ENCODE measurements around the gene OPRPN. TPM values are rescaled to one million over a fixed set of nuclear protein-coding genes. Genes with fewer than 3 reads are reported as not detected.

Gene OPRPN
- total RNA-seq, 1 experiment from 2014 or later = not detected

DNA sequence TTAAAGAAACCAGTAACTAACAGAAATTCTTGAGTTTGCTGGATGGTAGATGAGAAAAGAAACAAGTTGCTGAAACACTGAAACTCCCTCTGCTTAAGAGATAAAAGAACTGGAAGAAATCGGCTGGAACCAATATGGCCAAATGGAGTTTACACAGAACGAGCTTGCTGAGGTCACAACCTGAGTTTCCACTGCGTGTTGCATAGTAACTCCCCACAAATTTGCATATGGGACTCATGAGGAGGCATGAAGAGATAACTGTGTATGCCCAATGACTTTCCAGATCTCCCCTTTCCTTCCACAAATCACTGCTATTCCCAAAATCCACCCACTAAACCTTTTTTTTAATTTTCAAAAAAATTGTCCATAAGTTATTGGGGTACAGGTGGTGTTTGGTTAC is 25.0 kb upstream of the OPRPN start:
- Histone ChIP-seq H3K79me2 (ENCODE audit: low read length) (no peaks in the 10 kb centered on the region), H2AFZ (ENCODE audit: low read length) (no peak overlapping the region), H3K36me3 (ENCODE audit: insufficient read depth, low read length) (no peaks in the 10 kb centered on the region), H3K27me3 (ENCODE audit: low read length) (no peaks in the 10 kb centered on the region), H3K9me3 (ENCODE audit: low read length) (no peaks in the 10 kb centered on the region), H3K9ac (ENCODE audit: low read length) (no peak overlapping the region), H3K4me1 (ENCODE audit: low read length) (no peaks in the 10 kb centered on the region), H3K4me3 (ENCODE audit: low read length) (no peak overlapping the region), H3K27ac (ENCODE audit: low read length) (no peak overlapping the region), H3K4me2 (ENCODE audit: low read depth, low read length, poor library complexity, severe bottlenecking) (no peak overlapping the region), H4K20me1 (ENCODE audit: insufficient read depth, low read depth, low read length) (no peaks in the 10 kb centered on the region), H3K9me2 (replicated peaks; ENCODE audit: insufficient read depth, low read length) (no peaks in the 10 kb centered on the region)
- DNase-seq = no peak

DNA sequence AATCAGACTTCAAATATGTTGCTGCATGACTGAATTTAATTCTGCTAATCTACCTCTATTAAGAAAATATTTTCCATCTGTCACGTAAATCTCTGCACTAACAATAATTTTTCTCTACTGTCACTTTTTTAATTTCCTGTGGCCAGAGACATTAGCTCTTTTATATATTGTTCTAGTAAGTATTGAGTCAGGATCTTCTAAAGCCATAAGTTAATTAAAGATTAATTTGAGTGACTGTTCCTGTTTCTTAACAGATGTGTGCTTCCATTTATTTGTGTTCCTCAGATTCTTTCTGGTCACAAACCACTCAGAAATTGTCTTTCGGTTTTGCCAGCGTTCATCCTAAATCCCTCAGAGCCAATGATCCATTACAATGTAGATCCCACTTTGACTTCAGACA is 17.2 kb upstream of the OPRPN start:
- Histone ChIP-seq H3K4me1 (ENCODE audit: low read length) (no peaks in the 10 kb centered on the region), H3K4me2 (ENCODE audit: low read depth, low read length, poor library complexity, severe bottlenecking) (no peak overlapping the region), H3K4me3 (ENCODE audit: low read length) (no peak overlapping the region), H3K36me3 (ENCODE audit: insufficient read depth, low read length) (no peaks in the 10 kb centered on the region), H3K27ac (ENCODE audit: low read length) (no peak overlapping the region), H4K20me1 (ENCODE audit: insufficient read depth, low read depth, low read length) (no peaks in the 10 kb centered on the region), H3K27me3 (ENCODE audit: low read length) (no peaks in the 10 kb centered on the region), H3K9ac (ENCODE audit: low read length) (no peak overlapping the region), H3K79me2 (ENCODE audit: low read length) (no peaks in the 10 kb centered on the region), H3K9me3 (ENCODE audit: low read length) (no peaks in the 10 kb centered on the region), H2AFZ (ENCODE audit: low read length) (no peak overlapping the region), H3K9me2 (replicated peaks; ENCODE audit: insufficient read depth, low read length) (no peaks in the 10 kb centered on the region)
- no peak for DNase-seq

- Histone ChIP-seq H3K79me2 (ENCODE audit: low read length) (no peaks in the 10 kb centered on the region), H3K9me2 (replicated peaks; ENCODE audit: insufficient read depth, low read length) (no peaks in the 10 kb centered on the region), H3K27ac (ENCODE audit: low read length) (no peak within 1 kb of the TSS), H3K27me3 (ENCODE audit: low read length) (no peaks in the 10 kb centered on the region), H3K9ac (ENCODE audit: low read length) (no peak within 1 kb of the TSS), H3K4me2 (ENCODE audit: low read depth, low read length, poor library complexity, severe bottlenecking) (no peak within 1 kb of the TSS), H3K36me3 (ENCODE audit: insufficient read depth, low read length) (no peaks in the 10 kb centered on the region), H3K4me1 (ENCODE audit: low read length) (no peaks in the 10 kb centered on the region), H3K9me3 (ENCODE audit: low read length) (no peaks in the 10 kb centered on the region), H2AFZ (ENCODE audit: low read length) (no peak within 1 kb of the TSS), H4K20me1 (ENCODE audit: insufficient read depth, low read depth, low read length) (no peaks in the 10 kb centered on the region), H3K4me3 (ENCODE audit: low read length) (no peak within 1 kb of the TSS)
- no peak for DNase-seq
Observed at GRCh38 chr4:70382691-70383181, 15.0 kb upstream of the OPRPN start, which contains the start of gene SMR3B. Gene SMR3B (plus strand): TSS chr4:70383131. CDS start chr4:70384511, 1,380 bp downstream.

DNA sequence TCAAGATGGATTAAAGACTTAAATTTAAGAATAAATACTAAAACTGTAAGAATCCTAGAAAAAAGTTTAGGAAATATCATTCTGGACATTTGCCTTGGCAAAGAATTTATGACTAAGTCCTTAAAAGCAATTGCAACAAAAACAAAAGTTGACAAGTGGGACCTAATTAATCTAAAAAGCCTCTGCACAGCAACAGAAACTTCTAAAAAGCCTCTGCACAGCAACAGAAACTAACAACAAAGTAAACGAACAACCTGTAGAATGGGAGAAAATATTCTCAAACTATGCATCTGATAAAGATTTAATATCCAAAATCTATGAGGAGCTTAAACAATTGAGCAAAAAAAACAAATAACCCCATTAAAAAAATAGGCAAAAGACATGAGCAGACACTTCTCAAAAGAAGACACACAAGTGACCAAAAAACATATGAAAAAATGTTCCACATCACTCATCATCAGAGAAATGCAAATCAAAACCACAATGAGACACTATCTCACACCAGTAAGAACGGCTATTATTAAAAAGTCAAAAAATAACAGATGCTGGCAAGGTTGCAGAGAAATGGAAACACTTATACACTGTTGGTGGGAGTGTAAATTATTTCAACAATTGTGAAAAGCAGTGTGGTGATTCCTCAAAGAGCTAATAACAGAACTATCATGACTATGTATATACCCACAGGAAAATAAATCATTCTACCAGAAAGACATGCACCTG is 5.5 kb upstream of the OPRPN start:
- no peak overlapping the region for H3K9ac ChIP-seq (ENCODE audit: low read length)
- no peaks in the 10 kb centered on the region for H4K20me1 ChIP-seq (ENCODE audit: insufficient read depth, low read depth, low read length)
- no peak for DNase-seq
- no peak overlapping the region for H3K4me3 ChIP-seq (ENCODE audit: low read length)
- H3K27ac ChIP-seq (ENCODE audit: low read length) = no peak overlapping the region
- H3K9me2 ChIP-seq (replicated peaks; ENCODE audit: insufficient read depth, low read length) = no peaks in the 10 kb centered on the region
- H3K4me2 ChIP-seq (ENCODE audit: low read depth, low read length, poor library complexity, severe bottlenecking) = no peak overlapping the region
- no peaks in the 10 kb centered on the region for H3K79me2 ChIP-seq (ENCODE audit: low read length)
- H3K36me3 ChIP-seq (ENCODE audit: insufficient read depth, low read length) = no peaks in the 10 kb centered on the region
- no peak overlapping the region for H2AFZ ChIP-seq (ENCODE audit: low read length)
- no peaks in the 10 kb centered on the region for H3K27me3 ChIP-seq (ENCODE audit: low read length)
- no peaks in the 10 kb centered on the region for H3K9me3 ChIP-seq (ENCODE audit: low read length)
- H3K4me1 ChIP-seq (ENCODE audit: low read length) = peaks cover 7% of the 10 kb centered on the region

DNA sequence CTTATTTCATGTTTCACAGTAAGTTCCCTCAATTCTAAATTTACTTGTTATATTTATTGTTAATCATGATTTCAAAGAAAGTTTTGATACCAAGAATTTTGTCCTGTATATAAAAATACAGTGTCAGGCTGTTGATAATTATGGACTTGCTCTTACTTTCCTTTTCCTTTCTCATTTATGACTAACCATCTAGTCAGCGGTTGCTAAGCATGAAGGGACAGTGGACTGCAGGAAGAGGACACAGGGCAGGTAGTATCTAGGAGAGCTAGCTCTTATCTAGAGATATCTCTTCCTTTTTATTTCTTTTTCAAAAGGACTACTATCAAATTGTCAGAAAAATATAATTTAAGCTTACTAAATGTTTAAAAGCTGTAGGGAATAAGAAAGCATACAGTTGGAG is 1.6 kb downstream of the OPRPN start:
- no peaks in the 10 kb centered on the region for H3K9me3 ChIP-seq (ENCODE audit: low read length)
- no peaks in the 10 kb centered on the region for H3K4me1 ChIP-seq (ENCODE audit: low read length)
- no peak overlapping the region for H3K27ac ChIP-seq (ENCODE audit: low read length)
- no peak overlapping the region for H3K4me3 ChIP-seq (ENCODE audit: low read length)
- no peaks in the 10 kb centered on the region for H4K20me1 ChIP-seq (ENCODE audit: insufficient read depth, low read depth, low read length)
- no peak overlapping the region for H2AFZ ChIP-seq (ENCODE audit: low read length)
- H3K79me2 ChIP-seq (ENCODE audit: low read length) = no peaks in the 10 kb centered on the region
- no peaks in the 10 kb centered on the region for H3K36me3 ChIP-seq (ENCODE audit: insufficient read depth, low read length)
- DNase-seq = no peak
- 0 out of 2 replicates have a peak, but pooled peaks cover 2% of the 10 kb centered on the region for H3K9me2 ChIP-seq (replicated peaks; ENCODE audit: insufficient read depth, low read length)
- no peak overlapping the region for H3K9ac ChIP-seq (ENCODE audit: low read length)
- H3K27me3 ChIP-seq (ENCODE audit: low read length) = no peaks in the 10 kb centered on the region
- no peak overlapping the region for H3K4me2 ChIP-seq (ENCODE audit: low read depth, low read length, poor library complexity, severe bottlenecking)

GRCh38 chr4:70402762-70403161 is 5.0 kb downstream of the OPRPN start:
- H3K4me1 ChIP-seq (ENCODE audit: low read length) = no peaks in the 10 kb centered on the region
- H3K79me2 ChIP-seq (ENCODE audit: low read length) = no peaks in the 10 kb centered on the region
- H3K9me3 ChIP-seq (ENCODE audit: low read length) = no peaks in the 10 kb centered on the region
- no peak overlapping the region for H3K4me2 ChIP-seq (ENCODE audit: low read depth, low read length, poor library complexity, severe bottlenecking)
- H3K36me3 ChIP-seq (ENCODE audit: insufficient read depth, low read length) = no peaks in the 10 kb centered on the region
- DNase-seq = no peak
- no peak overlapping the region for H3K4me3 ChIP-seq (ENCODE audit: low read length)
- 0 out of 2 replicates have a peak, but pooled peaks cover 2% of the 10 kb centered on the region for H3K9me2 ChIP-seq (replicated peaks; ENCODE audit: insufficient read depth, low read length)
- no peaks in the 10 kb centered on the region for H4K20me1 ChIP-seq (ENCODE audit: insufficient read depth, low read depth, low read length)
- H3K9ac ChIP-seq (ENCODE audit: low read length) = no peak overlapping the region
- no peaks in the 10 kb centered on the region for H3K27me3 ChIP-seq (ENCODE audit: low read length)
- no peak overlapping the region for H2AFZ ChIP-seq (ENCODE audit: low read length)
- H3K27ac ChIP-seq (ENCODE audit: low read length) = no peak overlapping the region

GRCh38 chr4:70405765-70406164 is 8.0 kb downstream of the OPRPN start:
- no peak overlapping the region for H3K9ac ChIP-seq (ENCODE audit: low read length)
- no peak overlapping the region for H3K27ac ChIP-seq (ENCODE audit: low read length)
- H2AFZ ChIP-seq (ENCODE audit: low read length) = no peak overlapping the region
- no peaks in the 10 kb centered on the region for H3K27me3 ChIP-seq (ENCODE audit: low read length)
- H3K79me2 ChIP-seq (ENCODE audit: low read length) = no peaks in the 10 kb centered on the region
- H3K4me1 ChIP-seq (ENCODE audit: low read length) = no peaks in the 10 kb centered on the region
- H3K9me2 ChIP-seq (replicated peaks; ENCODE audit: insufficient read depth, low read length) = 0 out of 2 replicates have a peak, but pooled peaks cover under 1% of the 10 kb centered on the region
- no peak for DNase-seq
- no peak overlapping the region for H3K4me2 ChIP-seq (ENCODE audit: low read depth, low read length, poor library complexity, severe bottlenecking)
- no peaks in the 10 kb centered on the region for H3K9me3 ChIP-seq (ENCODE audit: low read length)
- no peaks in the 10 kb centered on the region for H3K36me3 ChIP-seq (ENCODE audit: insufficient read depth, low read length)
- H3K4me3 ChIP-seq (ENCODE audit: low read length) = no peak overlapping the region
- no peaks in the 10 kb centered on the region for H4K20me1 ChIP-seq (ENCODE audit: insufficient read depth, low read depth, low read length)

GRCh38 chr4:70425306-70425705 is 27.6 kb downstream of the OPRPN start:
- Histone ChIP-seq H3K4me3 (ENCODE audit: low read length) (no peak overlapping the region), H3K9me2 (replicated peaks; ENCODE audit: insufficient read depth, low read length) (no peaks in the 10 kb centered on the region), H3K27me3 (ENCODE audit: low read length) (no peaks in the 10 kb centered on the region), H4K20me1 (ENCODE audit: insufficient read depth, low read depth, low read length) (no peaks in the 10 kb centered on the region), H3K4me1 (ENCODE audit: low read length) (no peaks in the 10 kb centered on the region), H2AFZ (ENCODE audit: low read length) (no peak overlapping the region), H3K9ac (ENCODE audit: low read length) (no peak overlapping the region), H3K36me3 (ENCODE audit: insufficient read depth, low read length) (no peaks in the 10 kb centered on the region), H3K79me2 (ENCODE audit: low read length) (no peaks in the 10 kb centered on the region), H3K9me3 (ENCODE audit: low read length) (no peaks in the 10 kb centered on the region), H3K27ac (ENCODE audit: low read length) (no peak overlapping the region), H3K4me2 (ENCODE audit: low read depth, low read length, poor library complexity, severe bottlenecking) (no peak overlapping the region)
- DNase-seq = no peak

Measured in Karpas-422 (cell line).